ENCODE measurements around the gene ITGB1BP2.
A peak's percentile ranks its signal among the peaks of the same experiment; 100 is the strongest.
"Not testable (repeated sequence)": the region's sequence is repeated elsewhere in the genome, so short reads cannot be mapped to it uniquely, and the experiment has no call there.

ITGB1BP2 gene

DNA sequence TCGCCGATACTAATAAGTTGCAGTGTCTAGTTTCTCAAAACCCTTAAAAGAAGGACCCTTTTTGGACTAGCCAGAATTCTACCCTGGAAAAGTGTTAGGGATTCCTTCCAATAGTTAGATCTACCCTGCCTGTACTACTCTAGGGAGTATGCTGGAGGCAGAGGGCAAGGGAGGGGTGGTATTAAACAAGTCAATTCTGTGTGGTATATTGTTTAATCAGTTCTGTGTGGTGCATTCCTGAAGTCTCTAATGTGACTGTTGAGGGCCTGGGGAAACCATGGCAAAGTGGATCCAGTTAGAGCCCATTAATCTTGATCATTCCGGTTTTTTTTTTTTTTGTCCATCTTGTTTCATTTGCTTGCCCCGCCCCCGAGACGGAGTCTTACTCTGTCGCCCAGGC, 1.5 kb upstream of the ITGB1BP2 start:
- ATAC-seq: not testable (repeated sequence)

- ATAC-seq: not testable (repeated sequence)
Observed at GRCh38 chrX:71300495-71300894, 1.1 kb upstream of the ITGB1BP2 start.

DNA sequence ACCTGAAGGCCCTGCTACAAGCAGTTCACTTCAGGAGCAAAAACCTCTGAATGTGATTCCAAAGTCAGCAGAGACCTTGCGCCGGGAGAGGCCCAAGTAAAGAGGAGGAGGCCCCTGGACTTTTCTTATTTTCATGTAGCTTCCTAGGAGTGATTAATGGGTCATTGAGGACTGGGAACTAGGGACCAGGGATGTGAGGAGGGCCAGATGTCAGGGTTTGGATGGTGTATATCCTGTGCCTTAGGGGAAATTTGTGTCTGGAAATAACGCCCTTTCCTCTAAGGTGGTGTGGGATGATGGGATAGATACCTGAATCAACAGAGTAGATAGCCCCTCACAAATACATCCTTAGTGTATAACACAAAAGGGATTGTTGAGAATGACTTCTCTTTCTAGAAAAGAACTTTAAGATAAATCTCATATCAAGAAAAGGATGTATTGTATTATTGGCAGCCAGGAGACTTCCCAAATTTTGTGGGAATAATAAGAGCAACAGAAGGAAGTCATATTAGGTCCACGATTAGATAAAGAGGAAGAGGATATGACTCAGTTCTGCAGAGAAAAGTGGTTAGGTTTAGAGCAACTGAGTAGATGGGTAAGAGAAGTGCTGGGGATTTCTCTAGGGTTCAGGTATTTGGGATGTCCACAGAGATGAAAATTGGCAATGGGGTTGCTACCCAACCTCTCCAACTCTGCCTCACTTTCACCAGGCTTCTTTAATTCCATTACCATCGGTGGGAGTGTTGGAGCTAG, 1.1 kb downstream of the ITGB1BP2 start:
- peak; percentile 16 for ATAC-seq
- TF ChIP-seq BACH2 (CRISPR knock-in tag; IDR thresholded peaks at IDR 0.05; ENCODE audit: borderline replicate concordance) (no peak), ARNTL (CRISPR knock-in tag; IDR thresholded peaks at IDR 0.05; ENCODE audit: borderline replicate concordance, low read depth) (no peak), PPARA (CRISPR knock-in tag; IDR thresholded peaks at IDR 0.05; ENCODE audit: borderline replicate concordance) (no peak), CSDC2 (CRISPR knock-in tag; IDR thresholded peaks at IDR 0.05) (no peak), CSRNP3 (CRISPR knock-in tag; IDR thresholded peaks at IDR 0.05) (no peak)
- TF ChIP-seq, protein P1, sequence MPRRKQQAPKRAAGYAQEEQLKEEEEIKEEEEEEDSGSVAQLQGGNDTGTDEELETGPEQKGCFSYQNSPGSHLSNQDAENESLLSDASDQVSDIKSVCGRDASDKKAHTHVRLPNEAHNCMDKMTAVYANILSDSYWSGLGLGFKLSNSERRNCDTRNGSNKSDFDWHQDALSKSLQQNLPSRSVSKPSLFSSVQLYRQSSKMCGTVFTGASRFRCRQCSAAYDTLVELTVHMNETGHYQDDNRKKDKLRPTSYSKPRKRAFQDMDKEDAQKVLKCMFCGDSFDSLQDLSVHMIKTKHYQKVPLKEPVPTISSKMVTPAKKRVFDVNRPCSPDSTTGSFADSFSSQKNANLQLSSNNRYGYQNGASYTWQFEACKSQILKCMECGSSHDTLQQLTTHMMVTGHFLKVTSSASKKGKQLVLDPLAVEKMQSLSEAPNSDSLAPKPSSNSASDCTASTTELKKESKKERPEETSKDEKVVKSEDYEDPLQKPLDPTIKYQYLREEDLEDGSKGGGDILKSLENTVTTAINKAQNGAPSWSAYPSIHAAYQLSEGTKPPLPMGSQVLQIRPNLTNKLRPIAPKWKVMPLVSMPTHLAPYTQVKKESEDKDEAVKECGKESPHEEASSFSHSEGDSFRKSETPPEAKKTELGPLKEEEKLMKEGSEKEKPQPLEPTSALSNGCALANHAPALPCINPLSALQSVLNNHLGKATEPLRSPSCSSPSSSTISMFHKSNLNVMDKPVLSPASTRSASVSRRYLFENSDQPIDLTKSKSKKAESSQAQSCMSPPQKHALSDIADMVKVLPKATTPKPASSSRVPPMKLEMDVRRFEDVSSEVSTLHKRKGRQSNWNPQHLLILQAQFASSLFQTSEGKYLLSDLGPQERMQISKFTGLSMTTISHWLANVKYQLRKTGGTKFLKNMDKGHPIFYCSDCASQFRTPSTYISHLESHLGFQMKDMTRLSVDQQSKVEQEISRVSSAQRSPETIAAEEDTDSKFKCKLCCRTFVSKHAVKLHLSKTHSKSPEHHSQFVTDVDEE (CRISPR knock-in tag; IDR thresholded peaks at IDR 0.05): no peak
- TF ChIP-seq, protein P2, sequence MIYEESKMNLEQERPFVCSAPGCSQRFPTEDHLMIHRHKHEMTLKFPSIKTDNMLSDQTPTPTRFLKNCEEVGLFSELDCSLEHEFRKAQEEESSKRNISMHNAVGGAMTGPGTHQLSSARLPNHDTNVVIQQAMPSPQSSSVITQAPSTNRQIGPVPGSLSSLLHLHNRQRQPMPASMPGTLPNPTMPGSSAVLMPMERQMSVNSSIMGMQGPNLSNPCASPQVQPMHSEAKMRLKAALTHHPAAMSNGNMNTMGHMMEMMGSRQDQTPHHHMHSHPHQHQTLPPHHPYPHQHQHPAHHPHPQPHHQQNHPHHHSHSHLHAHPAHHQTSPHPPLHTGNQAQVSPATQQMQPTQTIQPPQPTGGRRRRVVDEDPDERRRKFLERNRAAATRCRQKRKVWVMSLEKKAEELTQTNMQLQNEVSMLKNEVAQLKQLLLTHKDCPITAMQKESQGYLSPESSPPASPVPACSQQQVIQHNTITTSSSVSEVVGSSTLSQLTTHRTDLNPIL (CRISPR knock-in tag; IDR thresholded peaks at IDR 0.05; ENCODE audit: low read depth): no peak

DNA sequence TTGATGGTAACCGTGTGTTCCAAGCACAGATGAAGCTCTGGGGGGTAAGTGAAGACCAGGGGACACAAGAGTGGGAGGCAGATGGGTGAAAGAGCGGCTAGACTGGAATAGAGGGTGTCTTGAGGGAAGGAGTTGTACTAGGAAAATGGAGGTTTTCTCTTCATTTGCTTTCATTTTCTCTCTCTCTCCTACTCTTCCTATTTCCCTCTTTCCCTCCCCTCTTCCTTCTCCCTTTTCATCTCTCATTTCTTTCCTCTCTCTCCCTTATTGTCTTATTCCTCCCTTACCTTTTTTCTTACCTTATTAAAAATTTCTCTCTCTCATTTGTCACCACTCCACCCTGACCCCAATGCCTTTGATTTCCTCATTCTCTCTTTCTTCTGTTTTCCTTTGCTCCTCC, 3.0 kb downstream of the ITGB1BP2 start:
- no peak for ATAC-seq
- no peak for TF ChIP-seq CSRNP3 (CRISPR knock-in tag; IDR thresholded peaks at IDR 0.05)
- no peak for TF ChIP-seq ARNTL (CRISPR knock-in tag; IDR thresholded peaks at IDR 0.05; ENCODE audit: borderline replicate concordance, low read depth)
- TF ChIP-seq ISL1 (CRISPR knock-in tag; IDR thresholded peaks at IDR 0.05): no peak
- no peak for TF ChIP-seq GLIS3 (CRISPR knock-in tag; IDR thresholded peaks at IDR 0.05)
- no peak for TF ChIP-seq BACH2 (CRISPR knock-in tag; IDR thresholded peaks at IDR 0.05; ENCODE audit: borderline replicate concordance)
- TF ChIP-seq ZNF70 (CRISPR knock-in tag; IDR thresholded peaks at IDR 0.05): no peak
- TF ChIP-seq ZNF565 (CRISPR knock-in tag; conservative IDR thresholded peaks at IDR 0.05; ENCODE audit: low read depth): no peak
- TF ChIP-seq, protein P3, sequence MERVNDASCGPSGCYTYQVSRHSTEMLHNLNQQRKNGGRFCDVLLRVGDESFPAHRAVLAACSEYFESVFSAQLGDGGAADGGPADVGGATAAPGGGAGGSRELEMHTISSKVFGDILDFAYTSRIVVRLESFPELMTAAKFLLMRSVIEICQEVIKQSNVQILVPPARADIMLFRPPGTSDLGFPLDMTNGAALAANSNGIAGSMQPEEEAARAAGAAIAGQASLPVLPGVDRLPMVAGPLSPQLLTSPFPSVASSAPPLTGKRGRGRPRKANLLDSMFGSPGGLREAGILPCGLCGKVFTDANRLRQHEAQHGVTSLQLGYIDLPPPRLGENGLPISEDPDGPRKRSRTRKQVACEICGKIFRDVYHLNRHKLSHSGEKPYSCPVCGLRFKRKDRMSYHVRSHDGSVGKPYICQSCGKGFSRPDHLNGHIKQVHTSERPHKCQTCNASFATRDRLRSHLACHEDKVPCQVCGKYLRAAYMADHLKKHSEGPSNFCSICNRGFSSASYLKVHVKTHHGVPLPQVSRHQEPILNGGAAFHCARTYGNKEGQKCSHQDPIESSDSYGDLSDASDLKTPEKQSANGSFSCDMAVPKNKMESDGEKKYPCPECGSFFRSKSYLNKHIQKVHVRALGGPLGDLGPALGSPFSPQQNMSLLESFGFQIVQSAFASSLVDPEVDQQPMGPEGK (CRISPR knock-in tag; IDR thresholded peaks at IDR 0.05; ENCODE audit: borderline replicate concordance): no peak
- TF ChIP-seq CSDC2 (CRISPR knock-in tag; IDR thresholded peaks at IDR 0.05): no peak
- TF ChIP-seq ZNF8 (CRISPR knock-in tag; IDR thresholded peaks at IDR 0.05): no peak
- TF ChIP-seq, protein P4, sequence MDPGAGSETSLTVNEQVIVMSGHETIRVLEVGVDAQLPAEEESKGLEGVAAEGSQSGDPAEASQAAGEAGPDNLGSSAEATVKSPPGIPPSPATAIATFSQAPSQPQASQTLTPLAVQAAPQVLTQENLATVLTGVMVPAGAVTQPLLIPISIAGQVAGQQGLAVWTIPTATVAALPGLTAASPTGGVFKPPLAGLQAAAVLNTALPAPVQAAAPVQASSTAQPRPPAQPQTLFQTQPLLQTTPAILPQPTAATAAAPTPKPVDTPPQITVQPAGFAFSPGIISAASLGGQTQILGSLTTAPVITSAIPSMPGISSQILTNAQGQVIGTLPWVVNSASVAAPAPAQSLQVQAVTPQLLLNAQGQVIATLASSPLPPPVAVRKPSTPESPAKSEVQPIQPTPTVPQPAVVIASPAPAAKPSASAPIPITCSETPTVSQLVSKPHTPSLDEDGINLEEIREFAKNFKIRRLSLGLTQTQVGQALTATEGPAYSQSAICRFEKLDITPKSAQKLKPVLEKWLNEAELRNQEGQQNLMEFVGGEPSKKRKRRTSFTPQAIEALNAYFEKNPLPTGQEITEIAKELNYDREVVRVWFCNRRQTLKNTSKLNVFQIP (CRISPR knock-in tag; IDR thresholded peaks at IDR 0.05; ENCODE audit: borderline replicate concordance, low read depth): no peak
- no peak for TF ChIP-seq ZFP3 (CRISPR knock-in tag; IDR thresholded peaks at IDR 0.05)
- TF ChIP-seq, protein P1 (CRISPR knock-in tag; IDR thresholded peaks at IDR 0.05): no peak
- no peak for TF ChIP-seq RARB (CRISPR knock-in tag; IDR thresholded peaks at IDR 0.05)
- TF ChIP-seq ZFP30 (CRISPR knock-in tag; IDR thresholded peaks at IDR 0.05): no peak
- no peak for TF ChIP-seq PPARA (CRISPR knock-in tag; IDR thresholded peaks at IDR 0.05; ENCODE audit: borderline replicate concordance)
- TF ChIP-seq SNAI2 (CRISPR knock-in tag; IDR thresholded peaks at IDR 0.05): no peak
